HL-60/S4 (cell line): ENCODE measurements around the gene TMEM165.

Experiments
- in situ Hi-C: fragments of 300-500 bp; cut with MboI; formaldehyde crosslinking; loops from 2 replicates; pipeline ENCODE4 v1.14.3; 2022; ENCODE audit warnings: low sequenced_read_pairs

TMEM165 gene

DNA sequence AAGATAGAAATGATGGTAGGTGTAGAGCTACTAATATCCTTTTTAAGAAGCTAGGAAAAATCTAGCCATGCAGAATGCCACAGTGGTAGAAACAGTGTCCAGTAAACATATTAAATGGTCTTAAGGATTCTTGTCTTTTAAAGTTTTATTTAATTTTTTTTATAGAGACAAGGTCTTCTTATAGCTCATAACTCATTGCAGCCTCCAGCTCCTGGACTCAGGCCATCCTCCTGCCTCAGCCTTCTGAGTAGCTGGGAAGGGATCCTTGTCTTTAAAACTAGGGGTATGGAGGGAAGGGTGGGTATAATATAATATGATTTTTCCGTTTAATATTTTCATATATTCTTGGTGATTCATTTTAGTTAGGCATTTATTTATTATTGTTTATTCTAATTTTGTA lies 3.8 kb downstream of the TMEM165 start:
- in situ Hi-C loops, result no loop called here

DNA sequence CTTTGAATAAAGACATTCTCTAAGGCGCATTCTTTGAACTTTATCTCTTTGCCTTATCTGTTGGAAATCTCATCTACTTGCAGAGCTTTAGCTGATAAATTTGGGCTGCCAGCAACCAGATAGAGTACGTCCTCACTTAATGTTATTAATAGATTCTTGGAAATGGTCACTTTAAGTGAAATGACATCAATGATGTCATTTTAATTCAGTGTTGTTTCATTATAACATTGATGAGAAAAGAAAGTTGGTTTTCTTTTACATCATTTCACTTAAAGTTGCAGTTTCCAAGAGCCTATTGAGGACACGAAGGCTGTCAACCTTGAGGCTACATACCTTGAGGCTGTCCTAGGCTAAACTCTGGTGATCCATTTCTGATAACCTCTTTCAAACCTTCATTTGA lies 9.3 kb downstream of the TMEM165 start:
- in situ Hi-C loops, result no loop called here

DNA sequence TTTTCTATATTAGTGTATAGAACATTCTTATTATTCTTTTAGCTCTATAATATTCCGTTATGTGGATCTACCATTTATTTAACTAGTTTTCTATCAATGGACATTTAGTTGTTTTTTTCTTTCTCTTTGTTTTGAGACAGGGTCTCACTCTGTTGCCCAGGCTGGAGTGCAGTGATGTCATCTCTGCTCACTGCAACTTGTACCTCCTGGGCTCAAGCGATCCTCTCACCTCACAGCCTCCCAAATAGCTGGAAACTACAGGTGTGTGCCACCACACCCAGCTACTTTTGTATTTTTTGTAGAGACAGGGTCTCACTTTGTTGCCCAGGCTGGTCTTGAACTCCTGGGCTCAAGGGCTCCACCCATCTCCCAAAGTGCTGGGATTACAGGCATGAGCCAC lies 10.8 kb downstream of the TMEM165 start:
- in situ Hi-C loops, result no loop called here

DNA sequence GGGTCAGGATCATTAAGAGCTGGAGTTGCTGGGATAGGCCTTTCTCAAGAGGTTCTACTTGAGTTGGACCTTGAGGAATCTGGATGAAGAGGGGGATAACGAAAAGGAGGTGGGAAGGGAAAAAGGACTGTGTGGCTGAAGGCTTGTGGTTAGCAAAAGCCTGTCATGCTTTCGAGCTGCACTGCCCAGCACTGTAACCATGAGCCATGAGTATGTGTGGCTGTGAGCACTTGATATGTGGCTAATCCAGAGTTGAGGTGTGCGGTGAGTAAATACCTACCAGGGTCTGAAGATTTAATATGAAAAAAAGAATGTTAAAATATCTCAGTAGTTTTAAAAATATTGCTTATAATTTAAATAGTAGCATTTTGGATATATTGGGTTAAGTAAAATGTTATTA lies 11.4 kb downstream of the TMEM165 start:
- in situ Hi-C loops, result no loop called here

DNA sequence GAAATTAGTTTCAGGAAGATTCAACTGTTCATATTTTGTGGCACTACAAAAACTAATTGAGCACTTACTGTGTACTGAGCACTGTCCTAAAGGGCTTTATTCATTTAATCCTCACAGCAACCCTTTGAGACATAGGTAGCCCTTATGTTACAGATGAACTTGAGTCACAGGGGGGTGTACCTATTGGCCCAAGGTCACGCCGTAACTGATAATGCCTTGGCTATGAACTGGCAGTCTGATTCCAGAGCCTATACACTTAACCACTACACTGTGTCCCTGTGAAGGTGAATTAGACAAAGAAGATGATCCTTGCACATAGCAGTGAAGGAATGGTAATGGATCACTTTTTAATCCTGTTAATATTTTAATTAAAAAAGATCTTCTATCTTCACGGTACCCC lies 12.0 kb downstream of the TMEM165 start:
- in situ Hi-C loops, result no loop called here

DNA sequence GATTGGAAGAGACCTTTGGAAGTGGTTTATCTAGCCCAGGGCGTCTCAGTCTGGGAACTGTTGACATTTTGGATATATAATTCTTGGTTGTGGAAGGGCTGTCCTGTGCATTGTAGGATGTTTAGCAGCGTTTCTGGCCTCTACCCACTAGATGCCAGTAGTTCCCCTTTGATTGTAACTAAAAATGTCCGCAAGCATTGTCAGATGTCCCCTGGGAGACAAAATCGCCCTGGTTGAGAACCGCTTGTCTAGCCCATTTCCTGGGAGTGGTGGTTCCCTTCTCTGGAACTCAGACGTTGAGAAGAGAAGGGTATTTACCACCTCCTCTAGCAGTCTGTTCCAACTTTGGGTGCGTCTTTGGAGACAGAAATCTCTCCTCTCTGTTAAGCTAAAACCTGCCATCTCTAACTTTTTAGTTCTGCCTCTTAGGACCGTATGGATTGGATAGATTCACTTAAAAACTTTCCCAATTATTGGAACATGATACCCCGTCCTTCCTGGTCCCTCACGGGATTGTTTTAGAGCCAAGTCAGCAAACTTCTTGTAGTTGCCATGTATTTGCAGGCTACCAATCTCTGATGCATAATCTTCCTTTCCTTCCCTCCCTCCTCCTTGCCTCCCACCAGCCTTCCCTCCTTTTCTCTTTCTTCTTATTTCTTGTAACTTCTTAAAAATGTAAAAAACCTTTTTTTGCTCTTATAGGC lies 13.9 kb downstream of the TMEM165 start:
- in situ Hi-C loops, result no loop called here

DNA sequence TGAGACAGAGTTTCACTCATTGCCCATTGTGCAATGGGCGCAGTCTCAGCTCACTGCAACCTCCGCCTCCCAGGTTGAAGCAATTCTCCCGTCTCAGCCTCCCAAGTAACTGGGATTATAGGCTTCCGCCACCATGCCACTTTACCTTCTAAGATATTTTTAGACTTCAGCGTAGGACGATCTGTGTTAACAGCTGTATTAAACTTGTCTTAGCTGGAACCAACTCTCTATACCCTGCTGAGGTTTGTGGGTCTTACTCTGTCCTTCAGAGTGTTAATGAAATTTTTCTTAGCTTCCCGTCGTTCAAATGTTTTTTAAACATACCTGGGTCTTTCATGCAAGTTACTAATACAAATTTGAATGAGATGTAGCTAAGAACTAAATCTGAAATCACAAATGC lies 14.7 kb downstream of the TMEM165 start:
- in situ Hi-C loops, result no loop called here

DNA sequence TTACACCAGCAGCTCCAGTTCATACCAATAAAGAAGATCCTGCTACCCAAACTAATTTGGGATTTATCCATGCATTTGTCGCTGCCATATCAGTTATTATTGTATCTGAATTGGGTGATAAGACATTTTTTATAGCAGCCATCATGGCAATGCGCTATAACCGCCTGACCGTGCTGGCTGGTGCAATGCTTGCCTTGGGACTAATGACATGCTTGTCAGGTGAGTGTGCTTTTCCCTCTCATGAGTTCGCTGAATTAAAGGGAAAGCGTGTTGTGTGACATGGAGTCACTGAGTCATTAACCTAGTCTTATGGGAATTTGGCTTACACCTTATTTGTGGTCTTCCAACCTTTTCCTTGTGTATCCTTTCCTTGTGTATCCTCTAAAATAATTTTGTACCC lies 15.9 kb downstream of the TMEM165 start:
- in situ Hi-C loops, result no loop called here

DNA sequence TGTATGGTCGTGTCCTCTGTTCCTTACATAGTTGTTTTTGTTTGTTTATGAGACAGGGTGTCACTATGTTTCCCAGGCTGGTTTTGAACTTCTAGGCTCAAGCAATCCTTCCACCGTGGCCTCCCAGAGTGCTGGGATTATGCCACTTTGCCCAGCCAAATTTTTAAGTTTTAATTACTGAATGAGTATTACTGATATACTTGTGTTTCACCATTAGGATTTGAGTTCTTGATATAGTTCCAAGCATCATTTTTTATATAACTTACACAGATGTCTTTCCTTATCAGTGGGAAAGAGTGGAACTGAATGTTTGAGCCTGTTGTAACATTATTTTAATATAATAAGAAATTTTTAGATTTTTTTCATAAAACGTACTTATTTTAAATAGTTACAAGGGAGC lies 20.4 kb downstream of the TMEM165 start:
- in situ Hi-C loops, result no loop called here

DNA sequence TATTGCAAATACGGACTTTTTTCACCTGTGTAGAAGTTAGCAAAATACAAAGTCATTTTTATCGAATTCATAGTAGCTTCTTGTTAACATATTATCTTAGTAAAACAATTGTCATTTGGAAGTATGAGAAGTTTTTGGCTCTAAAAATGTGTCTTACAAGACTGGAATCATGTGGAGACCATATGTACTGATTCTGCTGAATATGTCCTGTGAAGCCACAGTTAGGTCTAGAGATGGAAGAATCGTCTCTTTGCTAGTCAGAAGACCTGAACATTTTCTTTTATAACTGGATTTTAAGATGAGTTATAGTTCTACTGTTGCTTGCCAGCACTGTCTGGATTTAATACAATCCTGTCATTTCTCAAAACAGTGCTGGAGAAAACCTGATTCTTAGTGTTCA lies 29.0 kb downstream of the TMEM165 start:
- in situ Hi-C loops, result no loop called here

DNA sequence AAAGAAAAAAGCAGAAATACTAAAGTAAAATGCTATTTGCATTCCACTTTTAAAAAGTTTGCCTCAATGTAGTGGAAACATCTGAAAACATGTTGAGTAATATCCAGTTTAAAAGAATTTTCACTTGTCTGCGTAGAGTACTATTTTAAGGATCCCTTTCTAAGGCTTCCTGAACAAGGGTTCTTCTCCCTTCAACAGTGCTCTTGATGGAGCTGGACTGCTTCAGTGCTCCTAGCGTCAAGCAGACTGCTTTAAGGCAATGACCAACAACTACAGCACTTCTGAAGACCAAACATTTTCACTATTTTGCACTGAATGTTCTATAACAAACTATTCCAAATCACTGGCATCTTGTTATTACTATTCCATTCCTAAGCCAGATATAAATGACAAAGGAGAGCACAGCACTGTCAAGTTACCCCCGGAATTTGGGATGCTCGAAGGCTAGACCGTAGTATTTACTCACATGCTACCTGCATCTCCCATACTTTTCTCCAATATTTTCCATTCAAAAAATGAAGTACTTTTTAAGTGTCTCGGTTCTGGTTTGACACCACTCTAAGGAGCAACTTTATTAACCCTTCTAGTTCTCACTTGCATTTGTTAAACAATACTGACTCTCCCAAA lies 36.1 kb downstream of the TMEM165 start:
- in situ Hi-C loops, result no loop called here

DNA sequence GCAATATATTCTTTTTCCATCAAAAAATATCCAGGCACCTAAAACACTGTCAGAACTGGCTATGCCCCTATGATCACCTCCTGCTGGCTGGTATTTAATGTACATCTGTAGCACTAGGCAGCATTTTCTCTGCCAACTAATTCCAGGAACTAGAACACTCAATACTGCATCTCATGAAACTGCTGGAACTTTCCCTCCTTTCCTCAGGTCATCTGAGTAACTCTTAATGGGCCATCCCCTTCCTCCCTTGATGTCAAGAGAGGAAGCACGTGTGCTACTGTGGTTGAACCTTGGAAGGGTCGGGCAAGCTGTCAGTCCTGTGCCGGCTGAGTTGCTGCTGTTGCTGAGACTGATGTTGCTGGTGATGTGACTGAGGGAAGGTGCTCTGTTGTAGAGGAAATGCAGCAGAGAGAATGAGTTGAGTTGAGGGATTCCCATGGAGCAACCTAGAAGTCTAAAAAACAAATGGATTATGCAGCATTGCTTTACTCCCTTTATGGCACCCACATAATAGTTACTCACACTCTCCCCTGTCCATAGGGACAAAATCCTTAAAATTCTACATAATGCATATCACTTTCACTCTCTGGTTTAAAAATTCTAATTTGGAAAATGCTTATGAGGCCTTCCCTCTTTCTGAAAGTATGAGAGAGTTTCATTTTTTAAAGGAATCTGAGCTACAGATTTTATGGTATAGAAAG lies 39.5 kb downstream of the TMEM165 start:
- in situ Hi-C loops, result no loop called here

DNA sequence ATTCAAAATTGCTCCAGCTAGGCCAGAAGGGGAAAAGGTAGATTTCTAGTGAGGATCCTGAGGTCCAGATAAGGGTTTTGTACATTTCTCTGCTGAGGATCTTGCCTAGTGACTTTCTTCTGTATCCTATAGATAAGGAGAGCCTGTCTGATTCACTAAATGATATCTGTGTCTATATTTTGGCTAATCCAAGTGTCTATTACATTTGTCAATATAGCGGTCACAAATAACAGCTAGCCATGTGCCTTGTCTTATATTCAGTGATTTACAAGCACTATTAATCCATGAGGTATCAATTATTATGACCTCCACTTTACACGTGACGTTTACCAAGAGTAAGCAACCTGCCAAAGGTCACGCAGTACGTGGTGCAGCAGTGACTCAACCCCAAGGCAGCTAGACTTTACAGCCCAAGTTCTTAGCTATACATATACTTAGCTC lies 41.6 kb downstream of the TMEM165 start:
- in situ Hi-C loops, result no loop called here

DNA sequence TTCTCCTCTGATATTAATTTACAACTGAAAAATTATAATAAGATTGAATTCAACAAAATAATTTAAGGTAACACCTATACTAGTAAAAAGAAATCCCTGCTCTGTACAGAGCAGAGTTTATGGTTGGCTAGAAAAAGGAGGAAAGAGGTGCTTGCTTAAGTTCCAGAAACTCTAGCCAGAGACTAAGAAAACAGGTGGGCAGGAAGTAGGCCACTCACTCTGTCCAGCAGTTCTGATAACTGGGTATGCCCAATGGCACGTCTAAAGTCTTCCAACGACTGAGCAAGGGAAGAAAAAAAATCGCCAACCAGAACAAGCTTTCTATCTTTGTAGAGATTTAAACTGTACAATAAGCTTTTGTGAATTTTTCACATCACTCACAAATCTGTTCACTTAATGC lies 42.1 kb downstream of the TMEM165 start:
- in situ Hi-C loops, result no loop called here

DNA sequence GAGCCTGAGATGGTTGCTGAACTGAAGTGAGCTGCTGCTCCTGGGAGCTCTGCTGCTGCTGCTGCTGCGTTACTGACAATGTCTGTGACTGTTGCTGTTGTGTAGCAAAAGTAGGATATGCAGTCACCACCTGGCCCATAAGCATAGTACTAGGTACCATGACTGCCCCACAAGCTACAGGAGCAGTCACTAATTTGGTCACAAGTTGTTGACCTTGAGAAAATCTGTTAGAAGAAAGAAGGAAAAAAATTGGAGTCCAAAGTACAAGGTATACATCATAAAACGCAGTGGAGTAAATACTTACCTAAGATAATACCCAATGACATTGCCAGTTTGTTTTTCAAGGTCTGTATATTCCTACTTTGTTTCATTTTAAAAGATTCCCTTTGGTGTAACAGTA lies 42.6 kb downstream of the TMEM165 start:
- in situ Hi-C loops, result no loop called here

DNA sequence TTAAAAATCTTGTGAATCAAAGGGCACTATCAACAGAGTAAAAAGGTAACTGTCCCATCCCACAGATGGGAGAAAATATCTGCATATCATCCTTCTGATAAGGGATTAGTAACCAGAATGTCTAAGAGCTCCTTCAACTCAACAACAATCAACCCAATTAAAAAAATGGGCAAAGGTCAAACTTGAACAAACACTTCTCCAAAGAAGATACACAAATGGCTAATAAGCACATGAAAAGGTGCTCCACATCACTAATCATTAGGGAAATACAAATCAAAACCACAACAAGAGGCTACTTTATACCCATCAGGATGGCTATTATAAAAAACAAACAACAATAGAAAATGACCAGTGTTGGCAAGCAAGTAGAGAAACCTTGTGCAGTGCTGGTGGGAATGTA lies 43.3 kb downstream of the TMEM165 start:
- in situ Hi-C loops, result no loop called here

DNA sequence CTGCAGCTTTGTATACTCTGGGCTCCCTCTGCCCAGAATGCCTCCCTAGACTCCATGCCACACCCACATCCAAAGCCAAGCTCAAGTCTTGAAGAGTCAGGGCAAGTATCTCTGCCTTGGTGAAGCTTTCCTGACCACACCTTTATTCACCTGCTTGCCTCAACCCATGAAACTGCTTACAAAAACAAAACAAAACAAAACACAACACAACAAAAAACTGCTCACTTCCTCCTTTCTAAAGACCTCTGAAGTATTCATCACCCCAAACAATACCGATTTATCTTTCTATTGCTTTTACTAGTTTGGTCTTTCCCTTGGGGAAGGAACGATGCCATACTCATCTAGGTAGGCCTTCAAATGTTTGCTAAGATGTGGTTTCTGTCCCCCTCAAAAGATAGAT lies 45.0 kb downstream of the TMEM165 start:
- in situ Hi-C loops, result no loop called here

DNA sequence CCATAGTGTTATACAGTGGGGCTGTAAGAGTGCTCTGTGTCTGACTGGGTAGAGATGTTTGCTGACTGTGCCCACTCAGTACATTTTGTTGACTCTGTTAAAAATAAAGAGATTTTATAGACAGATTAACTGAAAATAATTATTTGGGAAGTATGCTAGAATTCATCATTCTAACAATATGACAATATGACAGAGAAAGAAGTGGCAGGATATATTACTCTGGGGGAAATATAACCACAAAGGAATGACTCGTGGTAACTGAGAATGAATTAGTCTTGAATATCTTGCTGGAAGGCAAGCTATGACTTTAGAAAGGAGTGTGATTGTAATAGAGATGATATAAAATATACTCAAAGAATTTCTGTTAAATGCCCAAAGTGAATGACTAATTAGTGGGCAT lies 46.8 kb downstream of the TMEM165 start:
- in situ Hi-C loops, result no loop called here

DNA sequence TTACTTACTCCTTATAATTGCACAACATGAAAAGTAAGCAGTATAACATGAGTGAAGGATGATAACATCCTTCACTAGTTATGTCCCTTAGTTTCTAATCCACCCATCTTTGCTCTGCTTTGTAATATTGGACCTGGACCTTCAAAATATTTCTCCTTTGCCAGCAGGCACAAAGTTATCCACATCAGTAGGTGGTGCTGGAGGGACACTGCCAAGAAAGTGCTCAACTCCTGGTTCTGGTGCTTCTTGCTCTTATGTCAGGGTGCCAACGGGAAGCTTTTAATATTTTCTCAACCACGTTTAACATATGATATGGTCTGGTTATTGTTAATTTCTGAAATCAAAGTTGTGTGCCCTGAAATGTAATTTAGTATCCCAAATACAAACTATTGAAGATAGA lies 49.1 kb downstream of the TMEM165 start:
- in situ Hi-C loops, result no loop called here

DNA sequence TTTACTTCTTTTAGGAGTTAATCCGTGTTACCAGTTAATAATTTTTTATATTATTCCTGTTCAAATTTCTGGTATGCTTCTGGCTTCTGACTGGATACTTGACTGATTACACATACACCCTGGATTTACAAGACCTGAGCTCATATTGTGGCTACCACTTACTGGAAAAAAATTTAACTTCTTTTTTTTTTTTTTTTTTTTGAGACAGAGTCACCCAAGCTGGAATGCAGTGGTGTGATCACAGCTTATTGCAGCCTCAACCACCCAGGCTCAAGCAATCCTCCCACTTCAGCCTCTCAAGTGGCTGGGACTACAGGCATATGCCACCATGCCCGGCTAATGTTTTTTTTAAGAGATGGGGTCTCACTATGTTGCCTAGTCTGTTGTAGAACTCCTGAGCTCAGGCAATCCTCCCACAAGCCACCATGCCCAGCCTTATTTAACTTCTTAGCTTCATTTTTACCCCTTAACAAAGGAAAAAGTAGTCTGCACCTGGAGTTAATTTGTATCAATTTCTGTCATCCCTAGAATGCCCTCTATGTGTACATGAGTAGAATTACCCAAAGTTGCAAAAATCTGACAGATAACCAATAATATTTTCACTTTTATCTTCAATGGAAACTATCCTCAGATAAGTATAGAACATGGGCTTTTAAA lies 50.3 kb downstream of the TMEM165 start:
- in situ Hi-C loops, result no loop called here

DNA sequence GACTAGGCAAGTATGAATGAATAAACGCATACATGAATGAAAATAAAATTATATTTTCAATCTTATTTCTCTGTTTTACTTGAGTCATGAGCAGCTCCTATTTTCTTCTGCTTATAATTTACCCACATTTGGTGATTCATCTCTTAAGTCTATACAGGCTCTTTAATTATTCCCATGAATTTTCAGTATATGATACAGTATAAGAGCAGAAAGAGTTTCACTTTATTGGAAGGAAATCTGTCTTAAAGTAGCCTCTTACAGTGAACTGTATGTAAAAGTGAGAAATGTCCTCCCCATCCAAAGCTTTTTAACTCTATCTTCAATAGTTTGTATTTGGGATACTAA lies 50.8 kb downstream of the TMEM165 start:
- in situ Hi-C loops, result no loop called here
